H1 (cell line): ENCODE results near the gene LHFPL6. TPM values are rescaled to one million over a fixed set of nuclear protein-coding genes. Genes with fewer than 3 reads are reported as not detected.

Source experiments
- CTCF ChIA-PET: fragments of 300-600 bp; sonication (Branson Sonifier 250); formaldehyde crosslinking; loops from one replicate; lab custom pipeline; 2021; ENCODE audit not compliant: partially characterized antibody; lab: Charles Lee
- POLR2A ChIA-PET: fragments of 300-600 bp; sonication (Branson Sonifier 250); formaldehyde crosslinking; loops from one replicate; lab custom pipeline; 2021; ENCODE audit warnings: inconsistent platforms; ENCODE audit not compliant: partially characterized antibody; lab: Charles Lee
- DNase-seq, 2 experiments: peaks; one replicate each; pipeline versions ENCODE4 v3.0.0 to v3.0.0-alpha.2; 2010 to 2022; ENCODE audit warnings: low spot score in 2 of 2, low read depth in 1 of 2, mixed read lengths in 1 of 2
- FAIRE-seq: peaks from 2 replicates; lab custom pipeline; 2011; peaks lifted over from hg19 to GRCh38; lab: Jason Lieb, UNC
- H2AFZ ChIP-seq: 2 replicates; pipeline ENCODE4 v1.8.1; 2012; ENCODE audit warnings: low read length, inconsistent platforms
- H2AK5ac ChIP-seq: 2 replicates; pipeline ENCODE4 v1.6.1; 2013; ENCODE audit warnings: low read depth, low read length
- H2BK120ac ChIP-seq: replicated peaks from 2 replicates; pipeline ENCODE3; 2013; ENCODE audit warnings: low read depth, low read length, inconsistent platforms
- H2BK12ac ChIP-seq: 2 replicates; pipeline ENCODE4 v1.6.1; 2013; ENCODE audit warnings: low read depth, low read length
- H2BK15ac ChIP-seq: 2 replicates; pipeline ENCODE4 v1.6.1; 2013; ENCODE audit warnings: low read length
- H2BK20ac ChIP-seq: 2 replicates; pipeline ENCODE4 v1.6.1; 2013; ENCODE audit warnings: low read length
- H2BK5ac ChIP-seq: 2 replicates; pipeline ENCODE4 v1.6.1; 2013; ENCODE audit warnings: low read depth, low read length
- H3K14ac ChIP-seq: 2 replicates; pipeline ENCODE4 v1.6.1; 2013; ENCODE audit warnings: inconsistent platforms; ENCODE audit not compliant: insufficient read length
- H3K18ac ChIP-seq: 2 replicates; pipeline ENCODE4 v1.6.1; 2013; ENCODE audit warnings: low read length; ENCODE audit errors: extremely low read depth
- H3K23ac ChIP-seq: 2 replicates; pipeline ENCODE4 v1.6.1; 2013; ENCODE audit warnings: inconsistent platforms; ENCODE audit not compliant: insufficient read length
- H3K23me2 ChIP-seq: 2 replicates; pipeline ENCODE4 v1.6.1; 2013; ENCODE audit warnings: low read depth, low read length
- H3K27ac ChIP-seq: 2 replicates; pipeline ENCODE4 v1.6.1; 2011; ENCODE audit warnings: low read depth, low read length, inconsistent platforms
- H3K27me3 ChIP-seq, 4 experiments: replicated peaks in 1 of 4; 1 replicate in 1 of 4; 2 replicates in 3 of 4; pipeline versions ENCODE4 v1.6.1 to v1.8.1; 2011 to 2013; ENCODE audit warnings: low read length in 3 of 4, mild to moderate bottlenecking in 3 of 4, inconsistent platforms in 2 of 4, mixed read lengths in 2 of 4, moderate library complexity in 1 of 4; ENCODE audit not compliant: control insufficient read depth in 3 of 4, insufficient read depth in 3 of 4; ENCODE audit errors: extremely low read depth in 1 of 4
- H3K36me3 ChIP-seq, 4 experiments: 2 replicates each; pipeline versions ENCODE4 v1.6.1 to v1.8.1; 2011 to 2013; ENCODE audit warnings: mild to moderate bottlenecking in 4 of 4, low read length in 3 of 4, moderate library complexity in 2 of 4, control low read depth in 1 of 4, inconsistent platforms in 1 of 4; ENCODE audit not compliant: insufficient read depth in 4 of 4, control insufficient read depth in 2 of 4
- H3K4ac ChIP-seq: replicated peaks from 2 replicates; pipeline ENCODE3; 2013; ENCODE audit warnings: low read length, low read depth, mixed read lengths, inconsistent platforms; ENCODE audit not compliant: insufficient read length
- H3K4me1 ChIP-seq, 4 experiments: replicated peaks in 1 of 4; 1 replicate in 1 of 4; 2 replicates in 3 of 4; pipeline versions ENCODE4 v1.6.1 to v1.8.1; 2011 to 2013; ENCODE audit warnings: low read length in 3 of 4, inconsistent platforms in 2 of 4, mixed read lengths in 1 of 4; ENCODE audit not compliant: insufficient read depth in 4 of 4, control insufficient read depth in 3 of 4
- H3K4me2 ChIP-seq, 2 experiments: 2 replicates each; pipeline versions ENCODE4 v1.6.1 to v1.8.1; 2011 to 2013; ENCODE audit warnings: low read depth in 2 of 2, low read length in 2 of 2, control low read depth in 1 of 2, inconsistent platforms in 1 of 2, mild to moderate bottlenecking in 1 of 2; ENCODE audit not compliant: insufficient read depth in 1 of 2
- H3K4me3 ChIP-seq, 4 experiments: fragments of 200-600, 300-600 bp in 1 of 4; sonication (generic), shearing (Covaris generic), sonication (Bioruptor Twin) in 1 of 4; 2 replicates each; pipeline versions ENCODE4 v1.5.1 to v1.8.1; 2011 to 2016; ENCODE audit warnings: low read length in 4 of 4, low read depth in 3 of 4, control low read depth in 2 of 4, inconsistent platforms in 2 of 4, mild to moderate bottlenecking in 2 of 4, mixed read lengths in 1 of 4, moderate library complexity in 1 of 4; ENCODE audit not compliant: insufficient read depth in 2 of 4; ENCODE audit errors: extremely low read depth in 1 of 4
- H3K56ac ChIP-seq: replicated peaks from 2 replicates; pipeline ENCODE3; 2013; ENCODE audit warnings: low read depth, mild to moderate bottlenecking, mixed read lengths, low read length, inconsistent platforms; ENCODE audit not compliant: insufficient read length
- H3K79me1 ChIP-seq: 2 replicates; pipeline ENCODE4 v1.6.1; 2013; ENCODE audit warnings: low read depth, low read length, control low read depth
- H3K79me2 ChIP-seq, 2 experiments: 2 replicates each; pipeline versions ENCODE4 v1.6.1 to v1.8.1; 2012 to 2013; ENCODE audit warnings: low read length in 2 of 2, mild to moderate bottlenecking in 2 of 2, inconsistent platforms in 1 of 2; ENCODE audit not compliant: insufficient read depth in 2 of 2, control insufficient read depth in 1 of 2
- H3K9ac ChIP-seq, 4 experiments: replicated peaks in 1 of 4; 1 replicate in 1 of 4; 2 replicates in 3 of 4; pipeline versions ENCODE4 v1.6.1 to v1.8.1; 2011 to 2013; ENCODE audit warnings: low read depth in 3 of 4, low read length in 3 of 4, control low read depth in 2 of 4, mild to moderate bottlenecking in 2 of 4, moderate library complexity in 2 of 4, inconsistent platforms in 1 of 4; ENCODE audit errors: extremely low read depth in 1 of 4
- H3K9me3 ChIP-seq, 2 experiments: 2 replicates each; pipeline versions ENCODE4 v1.6.1 to v1.8.1; 2012 to 2013; ENCODE audit warnings: mild to moderate bottlenecking in 2 of 2, moderate library complexity in 2 of 2, control low read depth in 1 of 2, inconsistent platforms in 1 of 2, low read depth in 1 of 2, low read length in 1 of 2, mixed read lengths in 1 of 2; ENCODE audit not compliant: insufficient read depth in 2 of 2
- H4K20me1 ChIP-seq, 2 experiments: replicated peaks in 1 of 2; 2 replicates each; pipeline versions ENCODE3 to v1.8.1; 2011 to 2013; ENCODE audit warnings: inconsistent platforms in 2 of 2, low read length in 2 of 2, mild to moderate bottlenecking in 1 of 2; ENCODE audit not compliant: insufficient read depth in 2 of 2, control insufficient read depth in 1 of 2
- H4K5ac ChIP-seq: 2 replicates; pipeline ENCODE4 v1.6.1; 2013; ENCODE audit warnings: low read length, low read depth, mixed read lengths, inconsistent platforms; ENCODE audit not compliant: insufficient read length
- H4K8ac ChIP-seq: 2 replicates; pipeline ENCODE4 v1.8.0; 2013; ENCODE audit warnings: mild to moderate bottlenecking, moderate library complexity, low read length, inconsistent platforms; ENCODE audit not compliant: insufficient read depth; ENCODE audit errors: extremely low read depth
- H4K91ac ChIP-seq: replicated peaks from 2 replicates; pipeline ENCODE3; 2013; ENCODE audit warnings: low read length, mixed read lengths, inconsistent platforms; ENCODE audit not compliant: insufficient read length
- BCL11A ChIP-seq, 2 experiments: IDR thresholded peaks; one replicate each; pipeline ENCODE4 v1.6.1; 2011; ENCODE audit warnings: low read depth in 2 of 2, low read length in 2 of 2, mild to moderate bottlenecking in 2 of 2
- EGR1 ChIP-seq: IDR thresholded peaks from 2 replicates; pipeline ENCODE4 v1.6.1; 2011; ENCODE audit warnings: low read depth, low read length, borderline replicate concordance
- EP300 ChIP-seq, 2 experiments: IDR thresholded peaks; 1 replicate in 1 of 2; 2 replicates in 1 of 2; pipeline ENCODE4 v1.6.1; 2011 to 2012; ENCODE audit warnings: low read depth in 2 of 2, low read length in 2 of 2, mild to moderate bottlenecking in 2 of 2, borderline replicate concordance in 1 of 2, inconsistent platforms in 1 of 2, moderate library complexity in 1 of 2
- HDAC6 ChIP-seq: IDR thresholded peaks from one replicate; pipeline ENCODE4 v1.7.1; 2012; ENCODE audit warnings: low read depth, mild to moderate bottlenecking, inconsistent platforms, low read length, moderate library complexity
- KDM5A ChIP-seq: fragments of 200-600 bp; IDR thresholded peaks from 2 replicates; pipeline ENCODE4 v1.7.1; 2012; ENCODE audit warnings: mild to moderate bottlenecking, low read length, inconsistent platforms, mixed read lengths
- MAFK ChIP-seq: IDR thresholded peaks from 2 replicates; pipeline ENCODE4 v1.6.1; 2012; ENCODE audit warnings: low read depth, mild to moderate bottlenecking, improper control_type of control experiment, low read length
- PHF8 ChIP-seq: fragments of 200-600 bp; sonication (generic); conservative IDR thresholded peaks from 2 replicates; pipeline ENCODE4 v1.7.1; 2012; ENCODE audit warnings: low read depth, mild to moderate bottlenecking, inconsistent platforms, low read length, moderate library complexity
- RFX5 ChIP-seq: IDR thresholded peaks from 2 replicates; pipeline ENCODE4 v1.6.1; 2011; ENCODE audit warnings: low read depth, low read length, improper control_type of control experiment, borderline replicate concordance
- SP2 ChIP-seq: IDR thresholded peaks from 2 replicates; pipeline ENCODE4 v1.6.1; 2012; ENCODE audit warnings: mild to moderate bottlenecking, low read length, inconsistent platforms
- TAF7 ChIP-seq: optimal IDR thresholded peaks from 2 replicates; pipeline ENCODE3; 2011; ENCODE audit warnings: low read depth, mild to moderate bottlenecking, inconsistent platforms, low read length, moderate library complexity, borderline replicate concordance
- TEAD4 ChIP-seq: IDR thresholded peaks from 2 replicates; pipeline ENCODE4 v1.6.1; 2012; ENCODE audit warnings: low read depth, low read length, inconsistent platforms, mixed read lengths
- WGBS, 2 experiments: shearing (Covaris generic) in 1 of 2; methylation state at CpG; one replicate each; pipeline versions ENCODE4 v1.1.6 to v1.1.7; 2013 to 2015; ENCODE audit warnings: low lambda C conversion rate in 2 of 2, mixed read lengths in 2 of 2, inconsistent platforms in 1 of 2, low coverage in 1 of 2, missing lambda C conversion rate in 1 of 2; ENCODE audit not compliant: insufficient replicate concordance in 2 of 2, insufficient coverage in 1 of 2, insufficient read length in 1 of 2; ENCODE audit errors: extremely low coverage in 1 of 2, missing lambda C conversion rate in 1 of 2; 5-methylcytosine and 5-hydroxymethylcytosine counted together
- polyA plus RNA-seq, 7 experiments: library from polyadenylated mRNA; depleted of rRNA in 3 of 7; stranded (reverse) in 5 of 7; unstranded in 2 of 7; fragments of >200 nt in 5 of 7; fragments of 200-250 nt in 2 of 7; gene quantifications; 1 replicate in 5 of 7; 2 replicates in 1 of 7; 4 replicates in 1 of 7; pipeline versions ENCODE4 v1.2.1 to v1.2.3, GENCODE V29; 2011 to 2013; ENCODE audit warnings: missing spikeins in 2 of 7, mixed read lengths in 2 of 7
- total RNA-seq: library from RNA; stranded (reverse); fragmentation: NEBNext Ultra II Directional; extraction: Animal tissue kit (Norgen Biotek cat#: 25700); gene quantifications from 2 replicates; pipeline ENCODE4 v1.2.1, GENCODE V29; 2021

LHFPL6 gene
- total and polyA plus RNA-seq, 2 of the 8 experiments (the other 6 are each of a cell fraction or from before 2014, with no cell fraction given): 7.6 to 17.0 TPM

DNA sequence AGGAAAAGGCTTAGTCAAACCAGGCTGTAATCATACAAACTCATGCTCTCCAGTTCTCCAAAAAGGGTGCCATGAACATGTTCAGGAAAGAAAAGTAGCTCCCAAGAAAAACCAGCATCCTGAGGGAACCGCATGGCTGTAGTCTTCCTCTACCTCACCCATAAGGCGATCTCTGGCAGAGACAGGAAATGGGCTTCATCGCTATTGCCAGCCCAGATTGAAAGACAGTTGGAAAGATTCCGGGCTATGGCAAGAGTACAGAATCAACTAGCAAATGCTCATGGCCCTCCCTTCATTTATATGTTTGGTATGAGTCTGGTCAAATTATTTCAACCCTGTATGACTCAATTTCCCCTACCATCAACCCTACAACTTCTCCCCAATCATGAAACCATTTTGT lies 140.1 kb downstream of the LHFPL6 start:
- Histone ChIP-seq H3K23ac (no peak overlapping the region), H3K4me2 (no peak overlapping the region), H3K79me1 (no peaks in the 10 kb centered on the region), H3K9ac (no peak overlapping the region), H3K36me3 (no peaks in the 10 kb centered on the region), H3K4ac (no peak overlapping the region), H3K18ac (0 out of 2 replicates have a peak overlapping the region, but pooled peaks have one; percentile 10), H4K8ac (no peak overlapping the region), H3K4me3 (no peak overlapping the region), H2BK120ac (no peak overlapping the region), H3K23me2 (peaks cover 2% of the 10 kb centered on the region; the same call in 1 of the 2 replicates), H3K4me1 (peaks cover 0 to 5% (median 0%) of the 10 kb centered on the region in 4 experiments; a peak in 1 of 7 replicates), H3K27me3 (no peaks in the 10 kb centered on the region), H4K91ac (no peak overlapping the region), H3K14ac (no peak overlapping the region), H3K27ac (no peak overlapping the region), H2BK5ac (no peak overlapping the region), H3K56ac (no peak overlapping the region), H3K79me2 (no peaks in the 10 kb centered on the region), H2AFZ (no peak overlapping the region), H4K20me1 (no peaks in the 10 kb centered on the region), H2BK12ac (no peak overlapping the region), H2AK5ac (no peak overlapping the region), H3K9me3 (no peaks in the 10 kb centered on the region), H2BK15ac (no peak overlapping the region), H2BK20ac (no peak overlapping the region), H4K5ac (no peak overlapping the region)
- DNase-seq: no peak
- no peak for FAIRE-seq
- ChIA-PET POLR2A (no interaction called here), CTCF (interaction anchor here (1.1 kb wide), 1 partner anchor 45 kb away, joined by 3 read pairs; no protein-coding TSS in a partner anchor)
- TF ChIP-seq HDAC6 (no peak), TEAD4 (no peak), SP2 (no peak), PHF8 (no peak), KDM5A (no peak), EGR1 (no peak), MAFK (no peak), RFX5 (no peak), TAF7 (no peak), EP300 (IDR thresholded peaks at IDR 0.05; ENCODE audit: borderline replicate concordance in 1 of 2, low read depth in 2 of 2, low read length in 2 of 2) (no peak), BCL11A (IDR thresholded peaks at IDR 0.05; ENCODE audit: low read depth in 2 of 2, low read length in 2 of 2) (no peak)
- 93% methylated on average over 4 of the region's 4 CpGs; no CpG with 5 or more reads in 1 of the 2 experiments for WGBS, 2 experiments
